ENCODE measurements around the gene MCF2L.

Gene MCF2L

GRCh38 chr13:113021811-113022210, 52.8 kb downstream of the MCF2L start:
- no peak for DNase-seq (ENCODE audit: low read depth)
- no peak overlapping the region for H3K4me3 ChIP-seq (ENCODE audit: low read length)
- TF ChIP-seq CTCF (IDR thresholded peaks at IDR 0.05; ENCODE audit: insufficient read depth, low read depth, low read length, missing control alignments), result no peak

GRCh38 chr13:113022391-113022744, 53.4 kb downstream of the MCF2L start:
- peak overlapping the region; percentile 15 for H3K4me3 ChIP-seq (ENCODE audit: low read length)
- DNase-seq (ENCODE audit: low read depth), result peak; percentile 15
- no peak for TF ChIP-seq CTCF (IDR thresholded peaks at IDR 0.05; ENCODE audit: insufficient read depth, low read depth, low read length, missing control alignments)

GRCh38 chr13:113022745-113023574, 53.9 kb downstream of the MCF2L start:
- TF ChIP-seq CTCF (IDR thresholded peaks at IDR 0.05; ENCODE audit: insufficient read depth, low read depth, low read length, missing control alignments), result no peak
- DNase-seq (ENCODE audit: low read depth), result peak; percentile 4
- H3K4me3 ChIP-seq (ENCODE audit: low read length), result peak overlapping the region; percentile 15

GRCh38 chr13:113023694-113024430, 54.8 kb downstream of the MCF2L start:
- TF ChIP-seq CTCF (IDR thresholded peaks at IDR 0.05; ENCODE audit: insufficient read depth, low read depth, low read length, missing control alignments), result no peak
- DNase-seq (ENCODE audit: low read depth), result no peak
- no peak overlapping the region for H3K4me3 ChIP-seq (ENCODE audit: low read length)

- TF ChIP-seq CTCF (IDR thresholded peaks at IDR 0.05; ENCODE audit: insufficient read depth, low read depth, low read length, missing control alignments), result no peak
- DNase-seq (ENCODE audit: low read depth), result no peak
- H3K4me3 ChIP-seq (ENCODE audit: low read length), result no peak overlapping the region
Measured at GRCh38 chr13:113024466-113024865, 55.5 kb downstream of the MCF2L start.

GRCh38 chr13:113026391-113026910, 57.4 kb downstream of the MCF2L start:
- no peak for DNase-seq (ENCODE audit: low read depth)
- no peak overlapping the region for H3K4me3 ChIP-seq (ENCODE audit: low read length)
- TF ChIP-seq CTCF (IDR thresholded peaks at IDR 0.05; ENCODE audit: insufficient read depth, low read depth, low read length, missing control alignments), result no peak

Data from epithelial cell of esophagus (primary cell).